ENCODE measurements around the gene PRR14L. TPM values are rescaled to one million over a fixed set of nuclear protein-coding genes. Genes with fewer than 3 reads are reported as not detected.

The PRR14L gene
- total and polyA plus RNA-seq, 2 of the 13 experiments (the other 11 are each of a cell fraction or from before 2014, with no cell fraction given), result 6.6 to 16.5 TPM

- TF ChIP-seq ZNF512B (CRISPR knock-in tag; IDR thresholded peaks at IDR 0.05; ENCODE audit: borderline replicate concordance) (no peak), ZNF441 (CRISPR knock-in tag; IDR thresholded peaks at IDR 0.05; ENCODE audit: borderline replicate concordance) (0 out of 2 replicates have a peak, but pooled peaks have one; percentile 30), ZNF619 (CRISPR knock-in tag; IDR thresholded peaks at IDR 0.05) (no peak; the same call in 1 of the 2 replicates), ZNF431 (CRISPR knock-in tag; IDR thresholded peaks at IDR 0.05; ENCODE audit: borderline replicate concordance, low read depth) (no peak), ARHGAP35 (CRISPR knock-in tag; IDR thresholded peaks at IDR 0.05; ENCODE audit: borderline replicate concordance) (peak; percentile 70; the same call in 1 of the 2 replicates), ZNF407 (CRISPR knock-in tag; IDR thresholded peaks at IDR 0.05; ENCODE audit: not compliant biosample characterization) (no peak), MBNL3 (CRISPR knock-in tag; conservative IDR thresholded peaks at IDR 0.05) (no peak), MYPOP (CRISPR knock-in tag; IDR thresholded peaks at IDR 0.05) (0 out of 2 replicates have a peak, but pooled peaks have one; percentile 10), ZFP36L2 (CRISPR knock-in tag; IDR thresholded peaks at IDR 0.05) (no peak), PAWR (CRISPR knock-in tag; IDR thresholded peaks at IDR 0.05; ENCODE audit: borderline replicate concordance) (no peak), THAP8 (CRISPR knock-in tag; IDR thresholded peaks at IDR 0.05; ENCODE audit: borderline replicate concordance) (peak; percentile 75; the same call in 1 of the 2 replicates), MIER3 (CRISPR knock-in tag; IDR thresholded peaks at IDR 0.05; ENCODE audit: borderline replicate concordance) (peak; percentile 78; the same call in 1 of the 2 replicates), CAMTA2 (CRISPR knock-in tag; IDR thresholded peaks at IDR 0.05; ENCODE audit: borderline replicate concordance) (no peak), ZNF776 (CRISPR knock-in tag; IDR thresholded peaks at IDR 0.05) (no peak), RFXAP (CRISPR knock-in tag; IDR thresholded peaks at IDR 0.05; ENCODE audit: borderline replicate concordance) (peak; percentile 93; the same call in 1 of the 2 replicates)
These were observed 87.9 kb downstream of the PRR14L start, which contains the start of gene PISD (continued) for GRCh38 chr22:31661851-31662667.

Measured in HepG2 (cell line).